ENCODE data around the gene SYCP3. TPM values are rescaled to one million over a fixed set of nuclear protein-coding genes. Genes with fewer than 3 reads are reported as not detected.

Gene SYCP3
- 0.44 TPM in 2 replicates for total RNA-seq

DNA sequence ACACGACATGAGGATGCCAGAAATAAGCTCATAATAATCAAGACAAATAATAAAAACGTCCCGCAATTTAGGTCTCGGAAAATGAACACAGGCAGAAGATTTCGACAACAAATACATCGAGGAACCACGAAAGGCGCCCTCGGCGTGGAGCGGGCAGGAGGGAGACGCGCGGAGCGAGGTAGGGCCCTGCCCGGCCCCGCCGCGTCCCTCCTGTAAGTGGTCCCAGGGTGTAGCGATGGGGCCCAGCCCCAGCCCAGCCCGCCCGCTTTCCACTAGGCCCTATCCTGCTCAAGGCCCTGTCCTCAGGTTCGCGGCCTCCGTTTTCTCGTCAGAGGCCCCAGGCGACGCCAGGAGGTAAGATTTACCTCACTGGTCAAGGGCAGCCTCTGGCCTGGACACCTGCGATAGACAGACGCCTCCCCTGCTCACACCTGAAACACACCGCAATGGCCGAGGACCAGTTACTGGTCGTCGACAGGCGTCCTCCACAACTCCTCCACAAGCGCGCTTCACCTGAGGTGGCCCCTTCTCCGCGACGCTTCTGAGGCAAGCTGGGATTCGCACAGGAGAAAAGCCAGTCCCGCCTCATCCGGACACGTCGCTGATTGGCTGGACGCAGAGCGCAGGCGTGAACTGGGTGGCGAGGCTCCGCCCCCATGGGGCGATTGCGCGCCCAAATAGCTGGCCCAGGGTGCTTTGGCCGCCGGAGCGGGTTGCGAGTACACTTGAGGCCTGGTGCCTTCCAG is at the start of gene SYCP3:
TSS of gene SYCP3 (minus strand) at position 543 of the 746 bp plus-strand sequence. CDS start 1,527 bp downstream, outside the sequence.
- Mint-ChIP-seq H3K36me3 (ENCODE audit: low read depth) (peaks cover 6% of the 10 kb centered on the region), H3K9me3 (no peaks in the 10 kb centered on the region), H3K4me1 (ENCODE audit: low read depth) (no peaks in the 10 kb centered on the region), H3K27me3 (ENCODE audit: insufficient read depth) (no peaks in the 10 kb centered on the region), H3K4me3 (no peak within 1 kb of the TSS), H3K27ac (no peak within 1 kb of the TSS)
- no peak for DNase-seq (ENCODE audit: low spot score)
- intact Hi-C loops (cut with micrococcal nuclease), result no loop called here

DNA sequence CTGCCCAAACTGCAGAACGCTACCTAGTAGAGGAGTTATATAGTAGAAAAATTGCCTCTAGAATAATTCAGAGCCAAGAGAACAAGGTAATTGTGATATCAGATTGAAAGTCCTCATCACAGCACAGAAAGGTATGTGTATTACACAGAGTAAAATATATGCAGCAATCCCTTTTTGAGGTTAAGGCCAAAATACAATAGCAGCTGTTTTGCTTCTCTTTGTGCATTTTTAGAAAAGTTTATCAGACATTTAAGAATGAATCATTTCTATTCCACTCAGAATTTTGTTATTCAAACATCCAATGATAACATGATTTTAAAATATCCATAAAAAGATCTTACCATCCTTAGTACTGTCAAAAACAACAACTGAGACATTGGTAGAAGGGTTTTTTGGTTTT is 46.4 kb upstream of the SYCP3 start:
- peaks cover 31% of the 10 kb centered on the region for H3K4me1 Mint-ChIP-seq (ENCODE audit: low read depth)
- no peak for DNase-seq (ENCODE audit: low spot score)
- no peaks in the 10 kb centered on the region for H3K9me3 Mint-ChIP-seq
- no peak overlapping the region for H3K27ac Mint-ChIP-seq
- no peaks in the 10 kb centered on the region for H3K27me3 Mint-ChIP-seq (ENCODE audit: insufficient read depth)
- H3K4me3 Mint-ChIP-seq, result no peak overlapping the region
- intact Hi-C loops (cut with micrococcal nuclease), result no loop called here
- peaks cover 35% of the 10 kb centered on the region for H3K36me3 Mint-ChIP-seq (ENCODE audit: low read depth)

DNA sequence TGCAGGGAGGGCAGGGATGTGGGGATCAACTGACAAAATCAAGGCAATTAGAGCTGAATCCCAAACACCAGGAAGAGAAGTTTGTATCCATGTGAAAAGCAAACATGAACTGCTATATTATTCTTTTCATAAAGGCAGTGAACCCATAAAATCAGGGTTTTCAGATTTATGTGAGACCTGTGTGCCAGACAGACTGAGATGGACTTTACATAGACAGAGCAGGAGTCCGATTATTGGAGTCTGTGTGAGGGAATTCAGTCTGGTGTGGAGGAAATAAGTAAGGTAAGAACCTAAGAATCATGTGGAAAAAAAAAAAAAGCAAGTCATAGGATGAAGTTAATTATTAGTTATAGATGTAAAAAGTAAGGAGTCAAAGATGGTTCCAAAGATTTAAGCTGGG is 45.1 kb upstream of the SYCP3 start:
- peak overlapping the region; percentile 27 for H3K27ac Mint-ChIP-seq
- peaks cover 28% of the 10 kb centered on the region for H3K4me1 Mint-ChIP-seq (ENCODE audit: low read depth)
- H3K4me3 Mint-ChIP-seq, result no peak overlapping the region
- no peak for DNase-seq (ENCODE audit: low spot score)
- H3K36me3 Mint-ChIP-seq (ENCODE audit: low read depth), result peaks cover 35% of the 10 kb centered on the region
- H3K27me3 Mint-ChIP-seq (ENCODE audit: insufficient read depth), result no peaks in the 10 kb centered on the region
- intact Hi-C loops (cut with micrococcal nuclease), result no loop called here
- no peaks in the 10 kb centered on the region for H3K9me3 Mint-ChIP-seq

DNA sequence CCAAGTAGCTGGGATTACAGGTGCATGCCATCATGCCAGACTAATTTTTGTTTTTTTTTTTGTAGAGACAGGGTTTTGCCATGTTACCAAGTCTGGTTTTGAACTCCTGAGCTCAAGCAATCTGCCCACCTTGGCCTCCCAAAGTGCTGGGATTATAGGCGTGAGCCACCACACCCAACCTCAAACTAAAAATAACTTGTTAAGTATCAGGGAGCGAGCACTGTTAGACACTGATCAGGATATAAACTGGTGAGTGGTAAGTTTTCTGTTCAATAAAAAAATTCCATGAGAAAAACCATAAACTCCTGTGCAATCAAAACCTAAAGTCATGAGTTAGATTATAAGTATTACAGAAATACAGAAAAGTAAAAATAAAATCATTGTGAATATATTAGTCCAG is 44.6 kb upstream of the SYCP3 start:
- Mint-ChIP-seq H3K4me3 (no peak overlapping the region), H3K27me3 (ENCODE audit: insufficient read depth) (no peaks in the 10 kb centered on the region), H3K36me3 (ENCODE audit: low read depth) (peaks cover 36% of the 10 kb centered on the region), H3K27ac (no peak overlapping the region), H3K9me3 (no peaks in the 10 kb centered on the region), H3K4me1 (ENCODE audit: low read depth) (peaks cover 28% of the 10 kb centered on the region)
- intact Hi-C loops (cut with micrococcal nuclease), result no loop called here
- no peak for DNase-seq (ENCODE audit: low spot score)

DNA sequence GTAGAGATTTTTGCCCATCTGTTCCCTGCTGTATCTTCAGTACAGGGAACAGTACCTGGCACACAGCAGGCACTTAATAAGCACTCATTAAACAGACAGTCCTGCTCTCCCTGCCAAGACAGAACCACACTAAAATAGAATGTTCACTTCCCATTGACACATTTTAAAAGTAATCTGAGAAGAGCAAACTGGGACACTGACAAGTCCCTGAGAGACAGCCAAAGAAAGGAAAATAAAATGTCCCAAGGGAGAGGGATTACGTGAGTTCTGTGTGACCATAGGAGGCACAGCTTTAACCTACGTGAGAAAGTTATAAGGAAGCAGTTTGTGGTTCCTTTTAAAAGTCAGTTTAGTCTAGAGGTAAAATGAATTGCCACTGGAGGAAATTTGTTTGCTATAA is 43.9 kb upstream of the SYCP3 start:
- Mint-ChIP-seq H3K4me3 (no peak overlapping the region), H3K27me3 (ENCODE audit: insufficient read depth) (no peaks in the 10 kb centered on the region), H3K9me3 (no peaks in the 10 kb centered on the region), H3K4me1 (ENCODE audit: low read depth) (peaks cover 28% of the 10 kb centered on the region), H3K27ac (peak overlapping the region; percentile 84), H3K36me3 (ENCODE audit: low read depth) (peaks cover 36% of the 10 kb centered on the region)
- no peak for DNase-seq (ENCODE audit: low spot score)
- intact Hi-C loops (cut with micrococcal nuclease), result no loop called here

DNA sequence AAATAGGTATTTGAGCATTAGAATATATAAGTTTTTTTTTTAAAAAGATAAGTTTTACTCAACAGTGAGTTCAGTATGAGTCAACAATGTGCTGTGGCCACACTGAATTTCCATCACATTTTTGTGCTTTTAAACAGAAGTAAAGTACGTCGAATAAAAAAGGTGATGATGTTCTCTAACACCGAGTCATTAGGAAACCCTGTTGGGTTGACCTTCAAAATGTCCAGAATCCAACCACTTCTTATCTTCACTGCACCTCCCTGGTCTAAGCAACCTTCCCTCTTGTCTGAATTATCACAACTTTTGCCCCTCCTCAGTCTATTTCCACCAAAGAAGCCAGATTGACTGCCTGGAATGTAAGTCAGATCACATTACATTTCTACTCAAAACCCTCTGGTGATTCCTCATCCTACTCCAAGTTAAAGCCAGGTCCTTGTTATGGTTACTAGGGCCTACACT is 43.0 kb upstream of the SYCP3 start:
- H3K4me3 Mint-ChIP-seq, result no peak overlapping the region
- no peak for DNase-seq (ENCODE audit: low spot score)

DNA sequence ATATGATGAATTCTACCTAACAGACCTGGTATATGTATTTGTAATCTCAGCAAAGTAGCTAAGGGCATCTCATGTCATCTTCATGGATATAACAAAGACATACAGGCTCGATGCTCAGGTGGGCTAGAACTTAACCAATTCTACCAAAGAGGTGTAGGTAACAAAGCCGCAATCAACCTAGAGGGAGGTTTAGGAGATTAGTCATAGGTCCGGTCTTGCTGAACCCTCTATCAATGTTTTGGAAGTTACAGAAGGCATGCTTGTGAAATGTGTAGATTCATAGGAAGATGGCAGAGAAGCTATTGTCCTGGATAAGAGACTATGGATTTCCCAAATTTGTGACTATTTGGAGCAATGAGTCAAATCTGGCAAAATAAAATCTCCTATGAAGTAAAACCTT is 42.6 kb upstream of the SYCP3 start:
- Mint-ChIP-seq H3K36me3 (ENCODE audit: low read depth) (peaks cover 35% of the 10 kb centered on the region), H3K4me3 (peak overlapping the region; percentile 5), H3K4me1 (ENCODE audit: low read depth) (peaks cover 35% of the 10 kb centered on the region), H3K9me3 (no peaks in the 10 kb centered on the region), H3K27me3 (ENCODE audit: insufficient read depth) (no peaks in the 10 kb centered on the region), H3K27ac (peak overlapping the region; percentile 80)
- DNase-seq (ENCODE audit: low spot score), result no peak
- intact Hi-C loops (cut with micrococcal nuclease), result loop anchor here (1.0 kb wide), 3 partner anchors 8 to 37 kb away; no protein-coding TSS in a partner anchor

More for the DNA sequence above, 43.0 kb upstream of the SYCP3 start:
- Mint-ChIP-seq H3K36me3 (ENCODE audit: low read depth) (peaks cover 34% of the 10 kb centered on the region), H3K27me3 (ENCODE audit: insufficient read depth) (no peaks in the 10 kb centered on the region), H3K9me3 (no peaks in the 10 kb centered on the region), H3K4me1 (ENCODE audit: low read depth) (peaks cover 30% of the 10 kb centered on the region), H3K27ac (peak overlapping the region; percentile 84)
- intact Hi-C loops (cut with micrococcal nuclease), result loop anchor here (1.0 kb wide), 3 partner anchors 8 to 37 kb away; no protein-coding TSS in a partner anchor

DNA sequence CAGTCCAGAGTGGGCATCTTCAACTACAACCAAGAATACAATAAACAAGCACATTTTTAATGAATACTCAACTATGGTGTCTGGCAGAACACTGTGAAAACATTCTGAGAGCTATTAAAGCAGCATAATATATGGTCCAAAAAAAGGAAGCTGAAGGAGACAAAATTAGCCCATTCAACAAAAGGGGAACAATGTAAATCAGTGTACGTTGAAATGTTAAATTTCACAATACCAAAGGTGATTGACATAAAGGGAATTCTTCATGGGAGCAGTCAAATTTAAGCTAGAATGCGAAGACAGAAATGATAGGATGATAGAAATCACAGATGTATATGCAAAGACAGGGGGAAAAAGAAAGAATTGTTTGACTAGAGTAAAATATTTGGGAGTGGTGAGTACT is 41.3 kb upstream of the SYCP3 start:
- H3K4me1 Mint-ChIP-seq (ENCODE audit: low read depth), result peaks cover 43% of the 10 kb centered on the region
- no peak overlapping the region for H3K4me3 Mint-ChIP-seq
- DNase-seq (ENCODE audit: low spot score), result no peak
- no peaks in the 10 kb centered on the region for H3K27me3 Mint-ChIP-seq (ENCODE audit: insufficient read depth)
- H3K36me3 Mint-ChIP-seq (ENCODE audit: low read depth), result peaks cover 35% of the 10 kb centered on the region
- H3K9me3 Mint-ChIP-seq, result no peaks in the 10 kb centered on the region
- intact Hi-C loops (cut with micrococcal nuclease), result no loop called here
- H3K27ac Mint-ChIP-seq, result peak overlapping the region; percentile 75

DNA sequence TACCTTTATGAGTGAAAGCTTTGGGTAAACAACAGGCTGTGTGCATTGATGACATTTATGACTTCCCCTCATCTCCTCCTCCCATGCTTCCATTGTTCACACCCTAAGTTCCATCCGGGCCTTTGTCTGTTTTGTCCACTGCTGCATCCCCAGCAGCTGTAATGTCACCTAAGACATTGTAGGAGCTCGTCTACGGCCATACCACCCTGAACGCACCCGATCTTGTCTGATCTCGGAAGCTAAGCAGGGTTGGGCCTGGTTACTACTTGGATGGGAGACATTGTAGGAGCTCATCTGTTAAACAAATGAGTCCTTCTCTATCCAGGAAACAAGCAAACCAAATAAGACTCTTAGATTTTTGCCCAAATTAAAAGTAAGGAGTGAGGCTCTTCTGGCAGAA is 40.4 kb upstream of the SYCP3 start:
- Mint-ChIP-seq H3K4me1 (ENCODE audit: low read depth) (peaks cover 43% of the 10 kb centered on the region), H3K9me3 (no peaks in the 10 kb centered on the region), H3K36me3 (ENCODE audit: low read depth) (peaks cover 34% of the 10 kb centered on the region), H3K4me3 (no peak overlapping the region), H3K27ac (no peak overlapping the region), H3K27me3 (ENCODE audit: insufficient read depth) (no peaks in the 10 kb centered on the region)
- intact Hi-C loops (cut with micrococcal nuclease), result no loop called here
- no peak for DNase-seq (ENCODE audit: low spot score)

DNA sequence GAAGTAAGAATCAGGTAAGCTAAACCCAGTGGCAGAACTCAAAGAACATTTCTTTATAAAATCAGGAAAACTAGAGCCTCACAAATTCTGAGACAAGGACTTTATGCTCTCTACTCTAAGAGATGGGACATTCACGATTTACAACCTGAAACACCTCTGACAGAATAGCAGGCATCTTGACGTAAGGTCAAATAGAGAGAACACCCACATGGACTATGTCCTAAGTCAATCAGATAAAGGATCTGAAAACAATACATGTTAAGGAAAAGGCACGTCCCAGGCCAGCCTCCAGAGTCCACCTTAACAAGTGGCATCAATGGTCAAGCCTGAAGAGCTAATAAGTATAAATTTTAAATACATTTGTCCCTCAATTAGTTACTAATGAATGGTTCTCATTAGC is 39.9 kb upstream of the SYCP3 start:
- H3K36me3 Mint-ChIP-seq (ENCODE audit: low read depth), result peaks cover 31% of the 10 kb centered on the region
- peaks cover 43% of the 10 kb centered on the region for H3K4me1 Mint-ChIP-seq (ENCODE audit: low read depth)
- intact Hi-C loops (cut with micrococcal nuclease), result no loop called here
- H3K27ac Mint-ChIP-seq, result no peak overlapping the region
- H3K9me3 Mint-ChIP-seq, result no peaks in the 10 kb centered on the region
- no peaks in the 10 kb centered on the region for H3K27me3 Mint-ChIP-seq (ENCODE audit: insufficient read depth)
- DNase-seq (ENCODE audit: low spot score), result no peak
- H3K4me3 Mint-ChIP-seq, result no peak overlapping the region

DNA sequence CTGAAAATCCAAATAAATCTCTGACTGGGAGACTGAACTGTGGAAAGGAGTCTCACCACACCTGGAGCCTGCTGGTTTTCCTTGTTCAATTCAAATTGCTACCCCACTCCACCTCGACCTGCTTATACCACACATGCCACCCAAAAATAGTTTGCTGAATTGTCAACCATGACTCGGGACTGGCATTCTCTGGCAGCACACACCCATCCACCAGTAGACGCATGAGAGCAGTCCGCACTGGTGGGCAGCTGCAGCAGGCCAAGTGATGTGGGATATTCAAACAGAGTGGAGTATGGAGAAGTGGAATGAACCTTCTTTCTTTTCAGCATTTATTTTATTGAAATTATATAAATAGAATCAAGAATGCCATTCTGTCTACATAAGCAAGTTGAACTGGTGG is 38.7 kb upstream of the SYCP3 start:
- intact Hi-C loops (cut with micrococcal nuclease), result no loop called here
- Mint-ChIP-seq H3K4me1 (ENCODE audit: low read depth) (peaks cover 50% of the 10 kb centered on the region), H3K27me3 (ENCODE audit: insufficient read depth) (no peaks in the 10 kb centered on the region), H3K4me3 (no peak overlapping the region), H3K36me3 (ENCODE audit: low read depth) (peaks cover 30% of the 10 kb centered on the region), H3K9me3 (no peaks in the 10 kb centered on the region), H3K27ac (no peak overlapping the region)
- DNase-seq (ENCODE audit: low spot score), result no peak

DNA sequence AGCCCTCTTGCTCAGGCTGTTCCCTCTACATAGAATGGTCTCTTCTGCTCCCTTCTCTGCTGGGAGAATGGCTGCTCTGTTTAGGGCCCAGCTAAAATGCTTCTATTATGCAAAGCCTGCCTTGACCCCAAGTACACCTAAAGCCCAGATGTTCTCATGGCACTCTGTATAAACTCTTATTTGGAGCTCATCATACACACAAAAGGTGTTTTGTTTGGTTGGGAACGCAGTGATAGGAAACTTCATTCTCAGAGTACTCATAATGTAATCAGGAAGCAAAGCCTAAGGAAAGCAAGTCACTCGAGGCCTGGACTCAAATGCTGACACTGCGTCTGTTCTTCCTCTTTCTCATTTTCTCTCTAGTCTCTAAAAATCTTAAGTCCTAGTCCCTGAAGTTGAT is 38.2 kb upstream of the SYCP3 start:
- H3K27me3 Mint-ChIP-seq (ENCODE audit: insufficient read depth), result no peaks in the 10 kb centered on the region
- peaks cover 30% of the 10 kb centered on the region for H3K36me3 Mint-ChIP-seq (ENCODE audit: low read depth)
- intact Hi-C loops (cut with micrococcal nuclease), result no loop called here
- H3K4me3 Mint-ChIP-seq, result no peak overlapping the region
- no peak overlapping the region for H3K27ac Mint-ChIP-seq
- H3K9me3 Mint-ChIP-seq, result no peaks in the 10 kb centered on the region
- H3K4me1 Mint-ChIP-seq (ENCODE audit: low read depth), result peaks cover 47% of the 10 kb centered on the region
- no peak for DNase-seq (ENCODE audit: low spot score)

DNA sequence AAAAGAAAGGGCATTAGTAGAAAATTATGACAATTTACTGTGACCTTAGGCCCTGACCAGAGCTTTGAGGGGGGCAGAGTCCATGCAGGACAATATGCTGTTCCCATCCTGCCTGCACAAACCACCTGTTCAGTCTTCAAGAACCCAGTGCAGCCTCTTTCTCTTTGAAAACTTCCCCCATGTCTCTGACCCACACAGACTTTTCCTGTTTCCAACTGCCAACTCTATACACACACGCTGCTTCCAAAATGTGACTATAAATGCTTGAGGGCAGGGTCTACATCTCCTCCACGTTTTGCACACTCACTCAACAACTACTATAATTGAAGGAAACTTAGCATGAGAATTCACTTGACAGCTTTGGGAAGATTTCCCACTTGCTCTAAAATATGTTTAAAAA is 36.6 kb upstream of the SYCP3 start:
- no peak for DNase-seq (ENCODE audit: low spot score)
- Mint-ChIP-seq H3K27me3 (ENCODE audit: insufficient read depth) (no peaks in the 10 kb centered on the region), H3K9me3 (no peaks in the 10 kb centered on the region), H3K27ac (no peak overlapping the region), H3K4me1 (ENCODE audit: low read depth) (peaks cover 45% of the 10 kb centered on the region), H3K36me3 (ENCODE audit: low read depth) (peaks cover 35% of the 10 kb centered on the region), H3K4me3 (no peak overlapping the region)
- intact Hi-C loops (cut with micrococcal nuclease), result no loop called here

Measured in activated T-helper 1 cell treated with anti-CD3 and anti-CD28 coated beads, Interleukin-12 subunit alpha, Interleukin-12 subunit beta, Interleukin-2, Interleukin-4 antibody, amounts not matched to agents 30 ng/mL and 10 ng/mL and 1 ng/mL, durations not matched to agents 14 hours and 24 hours and 36 hours (primary cell).